Measurements from ENCODE around the gene STT3B. TPM values are rescaled to one million over a fixed set of nuclear protein-coding genes. Genes with fewer than 3 reads are reported as not detected.

Gene STT3B
- total RNA-seq, 1 experiment from 2014 or later: 155 TPM

GRCh38 chr3:31635545-31635944 lies 102.8 kb downstream of the STT3B start:
- Histone ChIP-seq H4K20me1 (ENCODE audit: insufficient read depth) (no peaks in the 10 kb centered on the region), H3K4me3 (no peak overlapping the region), H3K27ac (no peak overlapping the region), H3K4me2 (no peak overlapping the region), H3K36me3 (ENCODE audit: low read depth) (no peaks in the 10 kb centered on the region), H3K27me3 (ENCODE audit: insufficient read depth, low read depth) (no peaks in the 10 kb centered on the region), H3K79me2 (ENCODE audit: low read depth) (no peaks in the 10 kb centered on the region), H3K4me1 (replicated peaks; ENCODE audit: insufficient read depth) (no peaks in the 10 kb centered on the region), H3F3A (ENCODE audit: insufficient read depth, low read depth) (no peaks in the 10 kb centered on the region), H3K9me3 (ENCODE audit: insufficient read depth, low read depth) (no peaks in the 10 kb centered on the region), H2AFZ (no peak overlapping the region), H3K9me2 (ENCODE audit: insufficient read depth) (no peaks in the 10 kb centered on the region)
- intact Hi-C loops (cut with micrococcal nuclease; ENCODE audit: unreplicated experiment): no loop called here
- ChIA-PET CTCF (no interaction called here), POLR2A (ENCODE audit: unreplicated experiment) (interaction anchor here (0.6 kb wide), 1 partner anchor 473 kb away, joined by 6 read pairs; no protein-coding TSS in a partner anchor)
- TF ChIP-seq EZH2 (IDR thresholded peaks at IDR 0.05; ENCODE audit: low read depth): no peak
- TF ChIP-seq, protein P1, sequence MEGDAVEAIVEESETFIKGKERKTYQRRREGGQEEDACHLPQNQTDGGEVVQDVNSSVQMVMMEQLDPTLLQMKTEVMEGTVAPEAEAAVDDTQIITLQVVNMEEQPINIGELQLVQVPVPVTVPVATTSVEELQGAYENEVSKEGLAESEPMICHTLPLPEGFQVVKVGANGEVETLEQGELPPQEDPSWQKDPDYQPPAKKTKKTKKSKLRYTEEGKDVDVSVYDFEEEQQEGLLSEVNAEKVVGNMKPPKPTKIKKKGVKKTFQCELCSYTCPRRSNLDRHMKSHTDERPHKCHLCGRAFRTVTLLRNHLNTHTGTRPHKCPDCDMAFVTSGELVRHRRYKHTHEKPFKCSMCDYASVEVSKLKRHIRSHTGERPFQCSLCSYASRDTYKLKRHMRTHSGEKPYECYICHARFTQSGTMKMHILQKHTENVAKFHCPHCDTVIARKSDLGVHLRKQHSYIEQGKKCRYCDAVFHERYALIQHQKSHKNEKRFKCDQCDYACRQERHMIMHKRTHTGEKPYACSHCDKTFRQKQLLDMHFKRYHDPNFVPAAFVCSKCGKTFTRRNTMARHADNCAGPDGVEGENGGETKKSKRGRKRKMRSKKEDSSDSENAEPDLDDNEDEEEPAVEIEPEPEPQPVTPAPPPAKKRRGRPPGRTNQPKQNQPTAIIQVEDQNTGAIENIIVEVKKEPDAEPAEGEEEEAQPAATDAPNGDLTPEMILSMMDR (conservative IDR thresholded peaks at IDR 0.05): no peak
- no TSS peak for BruUV-seq (replicated peaks)
- DNase-seq: no peak

DNA sequence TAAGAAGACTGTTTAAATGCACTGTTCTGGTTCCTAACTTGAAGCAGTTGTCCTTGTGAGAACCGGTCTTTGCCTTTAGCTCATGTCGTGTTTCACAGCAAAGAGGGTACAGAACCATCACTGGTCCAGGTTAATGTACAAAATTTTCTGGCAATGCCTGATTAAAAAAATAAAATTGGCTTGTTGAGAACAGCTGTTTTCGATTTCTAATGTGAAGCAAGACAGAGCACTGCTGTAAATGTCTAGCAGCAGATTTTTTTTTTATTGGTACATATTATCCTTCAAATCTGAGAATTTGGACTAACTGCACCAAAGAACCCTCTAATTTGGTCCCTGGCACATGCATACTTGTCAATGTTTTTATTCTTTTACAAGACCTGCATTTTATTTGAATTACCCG lies 103.3 kb downstream of the STT3B start:
- BruUV-seq (replicated peaks): no TSS peak
- intact Hi-C loops (cut with micrococcal nuclease; ENCODE audit: unreplicated experiment): no loop called here
- Histone ChIP-seq H3F3A (ENCODE audit: insufficient read depth, low read depth) (no peaks in the 10 kb centered on the region), H3K27ac (no peak overlapping the region), H3K36me3 (ENCODE audit: low read depth) (no peaks in the 10 kb centered on the region), H3K4me3 (no peak overlapping the region), H3K4me2 (no peak overlapping the region), H3K27me3 (ENCODE audit: insufficient read depth, low read depth) (no peaks in the 10 kb centered on the region), H2AFZ (no peak overlapping the region), H4K20me1 (ENCODE audit: insufficient read depth) (no peaks in the 10 kb centered on the region), H3K9me2 (ENCODE audit: insufficient read depth) (no peaks in the 10 kb centered on the region), H3K9me3 (ENCODE audit: insufficient read depth, low read depth) (no peaks in the 10 kb centered on the region), H3K79me2 (ENCODE audit: low read depth) (no peaks in the 10 kb centered on the region), H3K4me1 (replicated peaks; ENCODE audit: insufficient read depth) (no peaks in the 10 kb centered on the region)
- ChIA-PET CTCF (interaction anchor here (0.6 kb wide), 1 partner anchor 624 kb away, joined by 3 read pairs; no protein-coding TSS in a partner anchor), POLR2A (ENCODE audit: unreplicated experiment) (interaction anchor here (0.6 kb wide), 1 partner anchor 474 kb away, joined by 6 read pairs; no protein-coding TSS in a partner anchor)
- no peak for TF ChIP-seq EZH2 (IDR thresholded peaks at IDR 0.05; ENCODE audit: low read depth)
- TF ChIP-seq, protein P1 (conservative IDR thresholded peaks at IDR 0.05): no peak
- DNase-seq: no peak

DNA sequence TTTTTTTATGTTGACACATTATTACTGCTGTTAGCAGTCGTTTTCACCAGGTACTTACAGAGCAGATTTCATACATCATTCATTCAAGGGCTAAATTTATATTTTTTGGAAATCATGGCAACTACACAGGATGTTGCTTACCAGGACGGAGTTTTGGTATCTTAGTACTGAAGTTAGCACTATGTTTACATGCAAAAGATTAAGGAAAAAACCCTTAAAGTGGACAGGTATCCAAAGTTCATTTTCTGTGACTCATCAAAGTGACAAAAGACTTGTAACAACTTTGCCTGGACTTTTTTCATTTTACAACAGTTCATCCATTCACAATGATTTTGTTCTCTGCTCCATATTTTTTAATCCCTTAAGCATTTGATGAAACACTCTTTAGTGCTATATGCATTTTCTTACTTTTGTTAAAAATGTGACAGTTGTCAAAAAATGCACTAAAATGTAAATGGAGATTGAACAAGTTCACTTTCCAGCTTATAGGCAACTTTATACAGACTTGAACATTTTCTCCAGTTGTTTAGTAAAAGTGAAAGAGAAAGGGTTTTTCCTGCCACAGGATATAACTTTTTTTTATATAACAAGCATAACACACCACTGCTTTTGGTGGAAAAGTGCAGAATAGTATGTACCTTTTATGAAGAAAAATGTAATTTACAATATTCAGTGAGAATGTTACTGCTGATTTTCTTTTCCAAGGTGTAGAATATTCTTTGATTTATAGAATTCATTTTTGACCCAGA lies 104.1 kb downstream of the STT3B start:
- intact Hi-C loops (cut with micrococcal nuclease; ENCODE audit: unreplicated experiment): no loop called here
- POLR2A ChIA-PET (ENCODE audit: unreplicated experiment): no interaction called here
- CTCF ChIA-PET: interaction anchor here (0.6 kb wide), 1 partner anchor 625 kb away, joined by 3 read pairs; no protein-coding TSS in a partner anchor
- Histone ChIP-seq H3K36me3 (ENCODE audit: low read depth) (no peaks in the 10 kb centered on the region), H3F3A (ENCODE audit: insufficient read depth, low read depth) (no peaks in the 10 kb centered on the region), H3K9me3 (ENCODE audit: insufficient read depth, low read depth) (no peaks in the 10 kb centered on the region), H3K4me3 (no peak overlapping the region), H2AFZ (no peak overlapping the region), H3K9me2 (ENCODE audit: insufficient read depth) (no peaks in the 10 kb centered on the region), H3K27me3 (ENCODE audit: insufficient read depth, low read depth) (no peaks in the 10 kb centered on the region), H3K27ac (no peak overlapping the region), H3K4me2 (no peak overlapping the region), H3K79me2 (ENCODE audit: low read depth) (no peaks in the 10 kb centered on the region), H3K4me1 (replicated peaks; ENCODE audit: insufficient read depth) (no peaks in the 10 kb centered on the region), H4K20me1 (ENCODE audit: insufficient read depth) (no peaks in the 10 kb centered on the region)
- no peak for DNase-seq
- no TSS peak for BruUV-seq (replicated peaks)
- TF ChIP-seq, protein P1 (conservative IDR thresholded peaks at IDR 0.05): no peak
- no peak for TF ChIP-seq EZH2 (IDR thresholded peaks at IDR 0.05; ENCODE audit: low read depth)
